HG03354 (cell line): ENCODE measurements around the gene TRAM2.

Source experiments
- ATAC-seq: cut with Tn5 transposase; IDR thresholded peaks from one replicate; pipeline ENCODE4 v1.9.1; 2021; ENCODE audit warnings: mild to moderate bottlenecking; ENCODE audit not compliant: unreplicated experiment, poor library complexity, severe bottlenecking

The TRAM2 gene

DNA sequence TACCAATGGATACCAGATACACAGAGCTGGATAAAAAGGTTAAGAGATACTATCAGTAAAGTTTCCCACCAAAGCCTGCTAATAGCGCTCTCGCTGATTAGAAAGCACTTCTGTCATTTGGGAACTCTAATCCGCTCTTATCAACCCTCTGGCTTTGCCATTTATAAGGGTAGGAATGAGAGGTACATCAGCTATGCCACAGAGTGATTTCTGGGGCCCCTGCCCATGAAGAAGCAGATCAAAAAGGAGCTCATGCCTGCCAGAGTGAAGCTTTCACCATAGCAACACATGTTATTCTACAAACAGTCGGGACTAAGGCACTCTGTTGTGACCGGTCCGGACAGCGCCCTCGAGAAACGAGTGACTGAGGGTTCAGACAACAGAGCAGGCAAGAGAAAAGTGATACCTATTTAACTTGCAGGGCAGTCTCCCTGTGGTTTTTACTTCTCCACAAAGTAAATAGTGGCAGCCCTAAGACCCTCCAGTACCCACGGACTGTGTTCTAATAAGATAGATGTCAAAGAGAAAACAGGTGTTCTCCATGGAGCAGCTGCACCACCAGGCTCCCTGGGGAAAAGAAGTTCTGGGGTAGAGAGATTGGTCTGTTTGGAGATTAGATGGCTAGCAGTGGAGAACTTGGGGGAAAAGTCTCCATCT lies 5.6 kb downstream of the TRAM2 start:
- ATAC-seq, result no peak

DNA sequence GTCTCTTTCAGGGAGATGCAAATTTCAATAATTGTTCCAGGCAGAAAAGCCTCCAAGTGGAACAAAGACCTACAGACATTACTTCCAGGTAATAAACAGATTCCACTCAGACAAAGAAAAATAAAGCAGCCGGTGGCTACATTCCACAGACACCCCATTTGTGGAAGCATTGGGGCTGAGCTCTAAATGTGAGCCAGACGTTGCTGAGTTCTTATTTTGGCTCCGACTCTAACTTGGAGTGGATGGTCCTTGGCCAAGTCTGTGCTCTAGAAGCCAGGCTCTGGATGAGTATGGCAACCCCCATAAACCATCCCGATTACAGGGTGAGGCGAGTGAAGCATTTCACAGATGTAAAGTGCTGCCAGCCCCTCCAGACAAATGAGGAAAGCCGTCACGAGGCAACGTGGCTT lies 6.6 kb downstream of the TRAM2 start:
- ATAC-seq, result no peak

DNA sequence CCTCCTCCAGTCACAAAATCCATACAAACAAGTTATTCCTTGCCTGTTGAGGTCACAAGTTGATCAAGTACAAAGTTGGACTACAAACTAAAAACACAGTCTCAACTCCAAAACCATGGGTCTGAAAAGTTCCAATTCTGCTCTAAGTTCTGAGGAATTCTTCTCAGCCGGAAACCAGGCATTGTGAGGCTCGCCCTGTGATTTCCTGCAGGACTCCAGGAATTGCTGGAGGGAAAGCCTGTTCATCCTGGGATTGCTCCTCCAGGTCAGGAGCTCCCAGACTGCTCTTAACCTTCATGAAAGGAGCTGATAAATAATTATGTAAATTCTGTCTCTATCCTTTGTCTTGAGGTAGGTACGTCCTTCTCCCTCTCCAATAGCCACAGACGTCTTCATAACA lies 8.5 kb downstream of the TRAM2 start:
- no peak for ATAC-seq

DNA sequence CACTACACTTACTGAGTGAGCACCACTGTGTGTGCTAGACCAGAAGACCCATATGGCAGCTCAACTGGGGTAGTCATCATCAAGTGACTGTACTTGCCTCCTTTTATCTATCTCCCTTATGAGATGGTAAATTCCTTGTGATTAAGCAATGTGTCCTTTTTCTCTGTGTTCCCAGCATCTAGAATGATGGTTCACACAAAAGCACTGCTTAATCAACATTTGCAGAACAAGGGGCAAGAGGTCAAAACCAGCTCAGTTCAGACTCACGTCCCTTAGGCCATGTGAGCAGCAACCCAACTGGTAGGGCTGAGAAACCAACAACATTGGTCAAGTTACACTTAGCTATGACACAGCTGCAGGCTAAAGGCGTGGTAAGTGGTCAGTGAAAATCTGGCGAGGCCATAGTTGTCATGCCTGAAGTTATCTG lies 10.0 kb downstream of the TRAM2 start:
- peak; percentile 4 for ATAC-seq

DNA sequence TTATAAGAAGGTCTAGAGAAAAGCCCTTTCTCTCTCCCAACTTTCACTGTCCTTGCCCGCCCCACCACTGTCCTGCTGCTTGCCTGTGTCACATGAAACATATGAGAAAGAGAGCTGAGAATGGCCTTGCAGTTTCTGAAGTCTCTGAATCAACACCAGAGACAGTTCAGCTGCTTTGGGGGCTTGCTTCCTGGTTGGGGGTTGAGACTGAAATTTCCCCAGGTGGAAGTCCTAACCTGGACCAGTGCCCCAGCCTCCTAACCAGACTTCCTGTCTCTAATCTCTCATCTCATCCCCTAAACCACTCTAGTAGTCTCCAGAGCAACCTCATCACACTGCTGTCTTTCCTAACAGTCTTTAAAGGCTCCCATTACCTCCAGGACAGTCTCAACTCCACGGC lies 10.7 kb downstream of the TRAM2 start:
- ATAC-seq, result peak; percentile 63

DNA sequence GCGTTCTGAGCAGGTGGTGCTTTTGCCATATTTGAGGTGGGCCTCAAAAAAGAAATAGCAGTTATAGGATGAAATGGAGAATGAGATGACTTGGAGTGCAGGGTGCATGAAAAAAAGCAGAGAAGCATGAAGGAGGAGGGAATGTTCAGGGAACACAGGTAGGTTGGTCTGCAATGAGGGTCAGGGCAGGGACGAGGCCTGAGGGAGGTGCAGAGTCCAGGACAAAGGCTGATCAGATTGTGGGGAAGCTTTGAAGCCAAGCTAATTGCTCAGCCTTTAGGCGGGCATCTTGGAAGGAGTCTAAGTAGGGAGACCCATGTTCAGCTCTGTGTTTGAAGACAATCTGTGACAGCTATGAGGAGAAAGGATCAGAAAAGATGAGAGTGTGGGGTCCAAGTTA lies 12.0 kb downstream of the TRAM2 start:
- no peak for ATAC-seq

DNA sequence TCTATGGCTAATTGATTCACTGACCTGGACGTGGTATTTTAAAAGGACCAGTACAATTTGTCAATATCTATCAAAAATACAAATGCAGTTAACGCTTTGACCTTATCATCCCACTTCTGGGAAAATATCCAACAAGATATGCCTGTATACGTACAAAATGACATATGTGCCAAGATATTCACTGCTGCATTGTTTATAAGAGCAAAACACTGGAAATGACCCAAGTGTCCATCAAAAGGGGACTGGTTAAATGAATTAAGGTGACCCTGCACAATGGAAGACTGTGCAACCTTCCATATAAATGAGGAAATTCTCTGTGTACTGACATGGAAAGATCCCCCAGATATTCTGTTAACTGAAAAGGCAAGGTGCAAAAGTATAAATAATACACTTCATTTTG lies 13.9 kb downstream of the TRAM2 start:
- ATAC-seq, result no peak

DNA sequence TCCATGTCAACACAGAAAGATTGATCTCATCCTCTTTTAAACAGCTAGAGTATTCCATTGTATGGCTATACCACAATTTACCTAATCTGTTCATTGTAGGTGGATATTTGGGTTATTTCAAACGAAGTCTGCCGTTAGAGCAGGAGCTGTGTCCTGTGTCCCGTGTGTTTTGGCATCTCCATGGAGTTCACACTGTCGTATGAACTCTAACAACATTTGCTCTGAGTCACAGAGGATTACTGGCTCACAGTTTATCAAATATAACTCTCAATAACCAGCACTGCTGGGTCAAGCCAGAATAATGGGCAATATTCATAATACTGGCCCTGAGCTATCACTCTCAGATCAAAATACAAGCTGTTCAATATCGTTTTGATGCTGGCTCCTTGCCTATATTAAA lies 16.4 kb downstream of the TRAM2 start:
- no peak for ATAC-seq

DNA sequence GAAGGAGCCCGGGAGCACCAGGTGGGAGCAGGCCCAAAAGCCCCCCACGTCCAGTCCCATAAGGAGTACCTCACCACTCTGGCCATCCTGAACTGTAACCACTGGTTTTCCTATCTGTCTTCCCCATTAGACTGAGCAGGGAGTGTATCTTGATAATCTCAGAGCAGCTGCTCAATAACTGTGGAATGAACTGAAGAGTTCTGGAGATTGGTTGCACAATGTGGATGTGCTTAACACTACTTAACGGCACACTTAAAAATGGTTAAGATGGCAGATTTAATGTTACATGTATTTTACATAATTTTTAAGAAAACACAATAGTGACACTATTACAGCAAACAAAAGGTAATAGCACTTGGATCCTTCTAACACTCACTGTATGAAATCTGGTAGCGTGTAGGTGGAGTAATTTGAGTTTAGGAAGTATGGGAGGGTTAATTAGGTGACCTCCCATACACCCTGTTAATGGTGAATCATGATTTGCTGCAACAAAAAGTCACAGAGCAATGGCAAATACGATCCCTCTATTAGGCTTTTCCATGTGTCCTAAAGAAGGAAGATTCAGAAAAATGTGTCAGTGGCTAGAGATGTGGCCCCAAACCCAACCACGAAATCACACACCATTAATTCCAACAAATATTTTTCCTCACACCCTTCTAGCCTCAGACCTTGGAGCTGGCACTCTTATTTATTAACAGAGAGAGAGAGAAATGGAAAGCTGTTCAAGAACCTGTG lies 18.4 kb downstream of the TRAM2 start:
- ATAC-seq, result no peak

DNA sequence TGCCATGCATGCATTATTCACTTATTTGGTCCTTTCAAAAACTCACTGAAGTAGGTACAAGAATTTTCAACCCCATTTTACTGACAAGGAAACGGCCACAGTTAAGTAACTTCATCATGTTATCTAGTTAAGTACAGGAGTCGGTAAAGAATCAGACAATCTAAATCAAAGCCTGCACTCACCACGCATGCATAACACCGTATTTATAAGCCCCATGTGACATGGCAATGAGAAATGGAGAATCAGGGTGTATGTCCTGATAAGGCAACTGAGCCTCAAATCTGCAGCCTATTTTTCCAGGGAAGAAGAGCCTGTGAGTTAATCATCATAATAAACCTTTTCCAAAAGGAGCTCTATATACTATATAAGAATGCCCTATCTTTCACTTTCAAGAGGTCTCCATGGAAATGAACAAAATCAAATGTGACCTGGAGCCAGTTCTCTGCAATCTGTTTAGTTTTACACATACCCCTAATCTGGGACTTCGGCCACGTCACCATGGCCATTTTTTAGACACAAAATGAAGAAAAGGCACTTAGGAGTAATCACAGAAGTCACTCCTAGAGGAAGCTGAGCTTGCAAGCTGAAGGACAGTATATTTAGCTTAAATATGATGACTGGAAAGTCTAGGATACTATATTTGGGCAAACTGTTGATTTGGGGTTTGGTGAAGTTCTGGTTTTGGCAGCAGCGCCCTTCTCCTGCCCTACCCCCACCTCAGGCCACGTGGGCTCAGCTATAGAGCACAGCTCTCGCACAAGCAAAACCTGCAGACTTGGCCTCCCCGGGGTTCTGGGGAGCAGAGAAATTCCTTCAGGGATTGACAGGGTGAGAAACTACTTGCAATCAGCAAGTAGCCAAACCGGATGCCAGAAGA lies 19.2 kb downstream of the TRAM2 start:
- no peak for ATAC-seq

DNA sequence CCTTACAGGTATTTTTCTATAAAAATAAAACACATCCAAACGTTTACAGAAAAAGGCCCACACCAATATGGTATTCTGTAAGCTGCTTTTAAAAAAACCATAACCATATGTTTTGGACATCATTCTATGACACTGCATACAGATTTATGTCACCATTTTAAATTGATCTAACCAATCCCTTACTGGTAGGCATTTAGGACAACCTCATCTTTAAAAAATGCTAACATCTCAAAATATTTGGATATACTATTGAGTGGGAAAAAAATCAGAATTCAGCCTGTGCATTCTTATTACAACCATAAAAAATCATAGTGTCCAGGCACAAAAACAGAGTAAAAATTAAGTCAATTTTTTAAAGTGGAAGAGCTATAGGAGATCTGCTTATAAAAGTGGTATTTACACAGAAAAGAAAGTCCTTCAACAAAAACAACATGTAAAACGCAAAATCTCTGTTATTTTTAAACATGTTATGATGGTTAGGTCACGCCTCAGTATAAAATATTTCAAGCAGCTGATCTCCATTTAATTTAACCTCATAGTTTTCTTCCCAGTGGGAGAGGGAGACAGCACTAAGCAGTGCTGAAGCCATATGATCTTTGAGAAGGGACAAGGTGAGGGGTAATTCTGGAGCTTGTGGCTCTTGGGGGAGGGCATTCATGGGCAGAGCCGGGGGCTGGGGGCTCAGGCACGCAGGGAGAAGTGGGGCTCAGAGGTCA lies 21.2 kb downstream of the TRAM2 start:
- ATAC-seq, result no peak

DNA sequence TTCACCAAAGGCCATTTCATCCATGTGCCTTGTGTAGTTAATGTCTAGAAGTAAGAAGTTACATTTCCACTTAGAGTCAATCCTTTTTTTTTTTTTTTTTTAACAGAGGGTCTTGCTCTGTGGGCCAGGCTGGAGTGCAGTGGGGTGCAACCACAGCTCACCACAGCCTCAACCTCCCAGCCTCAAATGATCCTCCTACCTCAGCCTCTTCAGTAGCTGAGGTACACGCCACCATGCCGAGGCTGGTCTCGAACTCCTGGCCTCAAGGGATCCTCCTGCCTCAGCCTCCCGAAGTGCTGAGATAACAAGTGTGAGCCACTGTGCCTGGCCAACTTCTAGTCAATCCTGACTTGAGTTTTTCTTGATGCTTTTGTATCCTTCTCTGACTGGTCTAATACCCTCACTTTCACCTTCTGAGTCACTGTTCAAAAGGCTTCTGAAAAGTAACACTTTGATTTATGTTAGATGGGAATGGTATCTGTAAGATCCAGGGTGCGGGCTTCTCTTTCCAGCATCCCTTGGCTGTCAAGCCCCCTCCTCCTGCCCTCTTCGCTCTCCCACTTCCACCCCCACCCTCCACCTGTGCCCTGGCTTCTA lies 22.1 kb downstream of the TRAM2 start:
- no peak for ATAC-seq

DNA sequence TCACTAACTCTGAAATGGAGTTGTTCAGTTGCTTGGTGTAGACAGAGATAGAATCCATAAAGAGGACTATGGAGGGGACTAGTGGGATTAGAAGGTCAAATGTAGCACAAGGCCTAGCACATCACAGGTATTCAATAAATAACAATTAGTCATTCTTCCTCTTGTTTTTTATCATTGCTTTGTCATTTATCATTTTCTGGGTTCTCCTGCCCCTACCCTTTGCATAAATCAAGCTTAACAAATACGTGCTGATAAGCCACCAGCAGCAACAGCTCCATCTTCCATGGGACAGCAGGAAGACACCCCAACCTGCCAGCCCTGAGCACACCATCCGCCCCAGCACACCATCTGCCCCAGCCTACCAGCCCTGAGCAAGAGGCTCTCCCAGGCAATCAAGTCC lies 23.1 kb downstream of the TRAM2 start:
- ATAC-seq, result no peak

DNA sequence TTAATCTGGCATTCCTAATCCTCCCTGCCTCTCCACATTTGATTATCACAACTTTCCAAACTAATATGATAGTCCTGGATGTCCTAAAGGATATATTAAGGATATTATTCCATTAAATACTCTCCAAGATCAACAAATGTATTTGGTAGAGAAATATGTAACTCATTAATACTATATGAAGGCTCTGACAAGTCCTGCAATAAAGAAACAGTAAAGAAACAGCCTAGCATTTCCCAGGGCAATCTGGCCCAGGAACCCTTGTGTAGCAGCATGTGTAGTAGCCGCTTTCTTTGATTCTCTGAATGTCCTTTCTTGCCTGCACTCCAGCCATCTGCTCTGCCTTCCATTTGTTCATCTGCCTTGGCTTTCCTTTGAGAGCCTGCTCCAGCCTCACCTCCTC lies 23.7 kb downstream of the TRAM2 start:
- no peak for ATAC-seq

DNA sequence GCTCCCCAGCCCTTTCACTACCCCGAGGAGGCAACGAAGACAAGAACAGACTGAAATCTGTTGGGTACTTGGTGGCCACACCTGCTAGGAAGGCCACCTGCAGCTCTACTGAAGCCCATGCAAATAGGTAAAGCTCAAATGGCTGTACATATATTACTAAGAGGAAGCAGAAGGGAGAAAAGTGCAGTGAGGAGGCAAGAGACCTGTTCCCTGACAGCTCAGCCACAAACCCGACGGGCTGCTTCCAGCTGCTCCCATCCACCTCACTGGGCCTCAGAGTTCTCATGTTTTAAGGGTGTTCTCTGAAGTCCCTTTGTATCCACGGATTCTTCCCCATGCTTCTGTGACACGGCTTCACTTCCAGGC lies 24.6 kb downstream of the TRAM2 start:
- peak; percentile 98 for ATAC-seq

DNA sequence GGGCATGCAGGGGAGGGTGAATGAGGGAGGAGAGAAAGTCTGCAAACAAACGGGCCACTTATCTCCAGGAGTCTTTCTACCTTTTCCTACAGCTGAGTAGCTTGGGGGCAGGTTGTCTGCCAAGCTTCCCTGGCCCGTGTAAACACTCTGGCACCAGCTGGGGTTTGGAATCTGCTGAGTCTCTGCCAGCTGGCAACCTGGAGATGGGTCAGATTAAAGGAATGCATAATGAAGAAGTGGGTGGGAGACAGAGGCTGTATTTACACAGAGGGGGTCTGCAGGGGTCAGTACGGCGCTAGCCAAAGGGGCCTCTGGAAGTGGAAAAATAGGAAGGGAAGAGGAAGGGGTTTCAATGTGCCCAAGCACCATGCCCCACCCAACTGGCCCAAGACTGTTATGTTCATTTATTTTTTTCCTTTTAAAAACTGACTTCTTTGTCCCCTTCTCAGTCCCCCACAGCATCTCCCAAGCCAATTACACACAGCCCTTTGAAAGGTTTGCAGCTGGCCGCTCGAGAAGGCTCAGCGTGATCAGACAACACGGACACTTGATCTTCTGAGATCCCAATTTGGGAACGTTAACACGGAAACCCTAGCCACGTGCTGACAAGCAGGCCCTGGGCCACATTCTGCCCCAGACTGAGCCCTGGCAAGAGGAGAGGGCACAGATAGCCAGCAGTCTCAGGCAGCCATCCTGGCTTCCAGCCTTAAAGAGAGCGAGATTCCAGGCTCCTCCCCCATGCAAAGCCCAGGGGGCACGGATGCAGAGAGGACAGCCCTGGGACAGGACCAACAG lies 25.2 kb downstream of the TRAM2 start:
- ATAC-seq, result no peak

DNA sequence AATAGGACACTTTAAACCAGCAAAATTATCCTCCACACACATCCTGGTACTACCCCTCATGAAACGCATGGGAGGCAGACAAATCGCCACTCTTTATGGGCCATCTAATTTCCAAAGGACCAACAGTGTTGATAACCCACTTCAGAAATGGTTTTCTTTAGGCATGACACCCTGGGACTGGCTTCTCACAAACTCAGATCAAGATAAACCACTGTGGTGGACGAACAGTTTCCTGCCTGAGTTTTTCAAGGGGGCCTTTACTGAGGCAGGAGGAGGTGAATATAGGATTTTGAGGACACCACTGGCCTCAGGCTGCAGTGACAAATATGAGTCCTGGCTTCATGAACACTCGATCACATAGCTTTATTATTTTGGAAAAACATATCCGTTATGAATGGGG lies 26.0 kb downstream of the TRAM2 start:
- ATAC-seq, result no peak

DNA sequence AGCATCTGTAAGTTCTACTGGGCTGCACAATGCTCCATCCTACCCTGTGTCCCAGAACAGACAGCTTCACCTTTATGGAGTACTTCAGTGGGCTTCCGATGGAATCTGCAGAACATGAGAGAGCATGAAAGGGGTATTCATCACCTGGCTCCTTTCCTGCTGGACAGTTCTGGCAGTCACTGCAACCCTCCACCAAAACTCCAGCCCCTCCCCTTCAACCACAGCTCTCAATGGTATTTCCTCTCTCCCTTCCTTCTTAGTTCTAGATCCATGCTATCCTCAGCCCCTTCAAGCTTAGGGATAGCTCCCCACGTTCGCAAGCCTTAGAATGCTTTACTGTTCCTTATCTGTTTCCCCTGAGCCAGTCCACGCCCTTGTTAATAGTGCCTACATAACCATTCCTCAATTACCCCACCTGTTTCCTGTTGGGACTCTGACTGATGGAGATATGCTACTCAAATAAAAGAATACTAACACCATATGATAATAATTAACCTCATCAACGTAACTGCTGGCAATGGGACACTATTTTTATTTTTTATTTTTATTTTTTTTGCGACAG lies 26.8 kb downstream of the TRAM2 start:
- no peak for ATAC-seq

DNA sequence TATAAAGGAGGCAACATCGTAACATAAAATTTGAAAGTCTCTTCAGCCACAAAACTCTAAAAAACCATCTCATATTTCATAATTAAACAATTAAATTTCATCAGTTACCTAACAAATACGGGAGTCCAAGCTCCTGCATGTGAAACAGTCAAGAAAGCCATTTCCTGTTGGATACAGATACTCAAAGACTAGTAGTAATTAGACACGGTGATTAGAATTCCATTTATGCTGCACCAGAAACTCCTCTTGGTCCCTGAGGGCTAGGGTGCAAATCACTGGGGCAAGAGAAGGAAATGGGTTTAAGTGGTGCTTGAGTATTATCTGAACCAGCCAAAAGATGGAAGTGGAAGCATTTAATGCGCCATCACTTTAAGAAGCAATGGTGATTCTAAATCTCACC lies 27.4 kb downstream of the TRAM2 start:
- ATAC-seq, result no peak
